Skeletal muscle cell (primary cell): ENCODE measurements around the gene PRDM11.
A peak's percentile ranks its signal among the peaks of the same experiment; 100 is the strongest.

ENCODE experiments used
- DNase-seq: peaks from one replicate; pipeline ENCODE4 v3.0.0-alpha.2; 2010; ENCODE audit warnings: low read depth
- H3K4me3 ChIP-seq: 2 replicates; pipeline ENCODE4 v1.5.1; 2011; ENCODE audit warnings: low read depth, mild to moderate bottlenecking, control low read depth, low read length, moderate library complexity

PRDM11 gene

GRCh38 chr11:45169310-45170072 is 23.1 kb downstream of the PRDM11 start:
- no peak overlapping the region for H3K4me3 ChIP-seq
- DNase-seq, result no peak

- DNase-seq, result no peak
- no peak overlapping the region for H3K4me3 ChIP-seq
Observed at GRCh38 chr11:45170484-45170883, 24.0 kb downstream of the PRDM11 start.

- H3K4me3 ChIP-seq, result no peak overlapping the region
- no peak for DNase-seq
Observed at GRCh38 chr11:45171550-45171949, 25.1 kb downstream of the PRDM11 start.

- no peak overlapping the region for H3K4me3 ChIP-seq
- DNase-seq, result no peak
Observed at GRCh38 chr11:45173064-45173463, 26.6 kb downstream of the PRDM11 start.

- no peak overlapping the region for H3K4me3 ChIP-seq
- DNase-seq, result no peak
Observed at GRCh38 chr11:45174168-45174835, 27.9 kb downstream of the PRDM11 start.

- no peak for DNase-seq
- no peak overlapping the region for H3K4me3 ChIP-seq
Observed at GRCh38 chr11:45174963-45175362, 28.5 kb downstream of the PRDM11 start.

GRCh38 chr11:45176996-45177395 is 30.6 kb downstream of the PRDM11 start:
- H3K4me3 ChIP-seq, result no peak overlapping the region
- no peak for DNase-seq

- no peak overlapping the region for H3K4me3 ChIP-seq
- DNase-seq, result no peak
Observed at GRCh38 chr11:45178223-45178622, 31.8 kb downstream of the PRDM11 start.

GRCh38 chr11:45178890-45179671 is 32.6 kb downstream of the PRDM11 start:
- no peak overlapping the region for H3K4me3 ChIP-seq
- DNase-seq, result no peak

- H3K4me3 ChIP-seq, result peak overlapping the region; percentile 45
- no peak for DNase-seq
Observed at GRCh38 chr11:45179686-45180178, 33.3 kb downstream of the PRDM11 start.

GRCh38 chr11:45180179-45180847 is 33.9 kb downstream of the PRDM11 start:
- DNase-seq, result no peak
- H3K4me3 ChIP-seq, result peak overlapping the region; percentile 45

GRCh38 chr11:45180848-45181192 is 34.4 kb downstream of the PRDM11 start:
- DNase-seq, result no peak
- peak overlapping the region; percentile 45 for H3K4me3 ChIP-seq

GRCh38 chr11:45181193-45181888 is 34.9 kb downstream of the PRDM11 start:
- H3K4me3 ChIP-seq, result peak overlapping the region; percentile 45
- no peak for DNase-seq

- peak overlapping the region; percentile 45 for H3K4me3 ChIP-seq
- DNase-seq, result no peak
Observed at GRCh38 chr11:45181889-45182550, 35.6 kb downstream of the PRDM11 start.

GRCh38 chr11:45182902-45183301 is 36.5 kb downstream of the PRDM11 start:
- H3K4me3 ChIP-seq, result no peak overlapping the region
- no peak for DNase-seq

- no peak overlapping the region for H3K4me3 ChIP-seq
- DNase-seq, result no peak
Observed at GRCh38 chr11:45184640-45185039, 38.2 kb downstream of the PRDM11 start.

GRCh38 chr11:45185228-45185729 is 38.8 kb downstream of the PRDM11 start:
- H3K4me3 ChIP-seq, result no peak overlapping the region
- DNase-seq, result no peak

- DNase-seq, result no peak
- H3K4me3 ChIP-seq, result no peak overlapping the region
Observed at GRCh38 chr11:45187375-45187774, 40.9 kb downstream of the PRDM11 start.
